Fibroblast of the conjunctiva (primary cell): ENCODE data around the gene RPA3.

Experiments used
- DNase-seq: peaks from one replicate; pipeline ENCODE4 v3.0.0-alpha.2; 2010; ENCODE audit warnings: low read depth

The RPA3 gene

GRCh38 chr7:7732621-7733281 lies 14.3 kb upstream of the RPA3 start:
- peak; percentile 6 for DNase-seq

- no peak for DNase-seq
Observed at GRCh38 chr7:7731732-7732131, 13.3 kb upstream of the RPA3 start.

- no peak for DNase-seq
Observed at GRCh38 chr7:7720750-7721621, 2.6 kb upstream of the RPA3 start.

GRCh38 chr7:7720193-7720592 lies 1.8 kb upstream of the RPA3 start:
- no peak for DNase-seq

DNA sequence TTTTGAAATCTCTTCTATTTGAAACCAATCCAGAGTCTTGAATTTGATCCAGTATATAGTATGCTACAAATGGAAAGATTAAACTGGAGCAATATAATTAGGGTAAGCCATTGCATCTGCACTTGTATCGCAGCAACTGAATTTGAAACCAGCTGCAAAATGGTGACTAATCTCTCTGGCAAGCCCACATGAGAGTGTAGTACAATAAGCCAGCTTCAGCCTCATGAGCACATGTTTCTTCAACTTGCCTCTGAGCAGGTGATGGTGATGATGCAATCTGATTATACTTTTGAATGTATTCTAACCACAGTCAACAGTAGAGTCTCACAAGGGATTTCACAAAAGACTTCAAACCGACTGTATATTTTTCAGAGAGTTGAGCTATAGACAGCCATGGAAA lies 829 bp upstream of the RPA3 start:
- DNase-seq: peak; percentile 99

- no peak for DNase-seq
Observed at GRCh38 chr7:7713730-7714129, 4.7 kb downstream of the RPA3 start.

GRCh38 chr7:7710469-7710868 lies 7.9 kb downstream of the RPA3 start:
- no peak for DNase-seq

DNA sequence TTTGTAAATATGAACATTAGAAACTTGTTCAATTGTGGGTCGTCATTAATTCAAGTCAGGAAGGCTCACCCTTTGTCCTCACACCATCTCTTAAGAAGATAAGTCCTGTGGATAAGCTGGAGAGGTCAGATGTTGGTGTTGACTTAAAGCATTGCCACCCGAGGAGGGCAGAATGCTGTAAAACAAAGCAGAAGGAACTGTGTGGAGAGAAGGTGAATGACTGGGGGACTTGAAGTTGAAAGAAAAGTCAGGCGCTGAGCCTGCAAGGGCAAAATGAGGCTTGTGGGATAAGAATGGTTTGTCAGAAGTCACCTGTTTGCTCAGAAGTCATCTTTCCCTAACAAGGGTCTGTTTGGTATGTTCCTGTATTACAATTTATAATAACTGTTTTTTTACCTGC lies 9.1 kb downstream of the RPA3 start:
- DNase-seq: no peak

DNA sequence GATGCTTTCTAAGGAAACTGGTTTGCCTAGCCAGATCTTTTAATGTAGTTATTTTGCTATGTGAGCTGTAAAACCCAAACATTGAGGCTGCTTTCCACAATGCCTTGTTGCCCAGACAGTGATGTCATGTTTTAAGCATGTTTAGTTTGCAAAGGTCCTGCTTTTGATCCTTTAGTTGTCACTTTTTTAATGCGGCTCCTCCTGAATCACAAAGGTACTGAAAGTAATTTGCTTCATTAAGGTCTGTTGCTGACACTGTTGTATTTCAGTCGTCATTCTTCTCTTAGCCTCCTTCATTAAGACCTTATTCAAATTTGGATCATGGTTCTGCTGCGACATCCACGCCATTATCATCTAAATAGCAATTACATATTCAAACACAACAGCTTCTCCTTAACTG lies 10.6 kb downstream of the RPA3 start:
- no peak for DNase-seq

DNA sequence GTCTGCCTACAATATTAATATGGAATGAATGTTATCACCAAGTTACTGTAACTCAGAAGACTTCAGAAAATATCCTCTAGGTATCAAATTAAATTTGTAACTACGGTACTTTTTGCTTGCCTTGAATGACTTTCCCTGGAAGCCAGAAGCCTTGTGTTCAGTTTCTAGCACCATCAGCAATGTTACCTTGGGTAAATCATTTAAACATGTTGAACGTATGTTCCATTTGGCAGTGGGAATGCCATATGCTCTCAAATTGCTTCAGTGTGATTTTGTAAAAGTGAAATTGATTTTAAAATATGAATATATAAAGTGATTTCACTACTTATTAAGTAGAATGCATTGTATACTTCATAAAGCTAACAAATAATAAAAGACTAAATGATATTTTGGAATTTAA lies 11.2 kb downstream of the RPA3 start:
- DNase-seq: no peak

GRCh38 chr7:7706556-7707172 lies 11.7 kb downstream of the RPA3 start:
- no peak for DNase-seq

GRCh38 chr7:7706101-7706511 lies 12.3 kb downstream of the RPA3 start:
- no peak for DNase-seq

GRCh38 chr7:7705318-7705717 lies 13.1 kb downstream of the RPA3 start:
- no peak for DNase-seq

GRCh38 chr7:7704867-7705266 lies 13.5 kb downstream of the RPA3 start:
- DNase-seq: no peak

- no peak for DNase-seq
Observed at GRCh38 chr7:7703427-7703826, 15.0 kb downstream of the RPA3 start.

- DNase-seq: peak; percentile 24
Observed at GRCh38 chr7:7702826-7703225, 15.6 kb downstream of the RPA3 start.

- no peak for DNase-seq
Observed at GRCh38 chr7:7701527-7701926, 16.9 kb downstream of the RPA3 start.

- DNase-seq: no peak
Observed at GRCh38 chr7:7699970-7700369, 18.4 kb downstream of the RPA3 start.

DNA sequence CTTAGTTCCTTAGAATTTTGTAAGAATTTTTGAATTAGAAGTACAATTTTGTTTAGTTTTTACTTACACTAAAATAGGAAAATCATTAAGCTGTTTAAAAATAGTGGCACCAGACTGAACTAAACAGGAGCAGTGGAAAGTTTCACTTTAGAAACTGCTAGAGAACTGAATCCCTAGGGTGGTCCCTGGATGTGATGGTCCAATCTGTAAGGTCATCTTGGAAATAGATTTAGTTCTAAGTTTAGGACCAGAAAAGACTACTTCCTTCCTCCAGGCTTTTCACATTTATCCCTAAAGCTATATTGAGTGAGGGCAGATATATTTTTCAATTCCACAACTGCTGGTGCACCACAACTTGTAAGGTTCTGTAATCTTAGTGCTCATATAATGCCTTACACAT lies 19.0 kb downstream of the RPA3 start:
- DNase-seq: no peak

DNA sequence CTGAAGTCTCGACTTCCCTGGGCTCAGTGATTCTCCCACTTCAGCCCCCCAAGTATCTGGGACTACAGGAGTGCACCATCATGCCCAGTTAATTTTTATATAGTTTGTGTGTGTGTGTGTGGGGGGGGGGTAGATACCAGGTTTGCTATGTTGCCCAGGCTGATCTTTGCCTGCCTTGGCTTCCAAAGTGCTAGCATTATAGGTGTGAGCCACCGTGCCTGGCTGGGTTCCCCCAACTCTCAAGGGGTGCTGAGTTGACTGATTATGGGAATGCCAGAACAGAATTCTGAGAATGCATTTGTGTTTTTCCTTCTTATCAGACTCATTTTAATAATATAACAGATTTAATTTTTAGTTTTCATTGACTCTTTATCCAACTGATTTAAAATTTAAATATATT lies 19.5 kb downstream of the RPA3 start:
- DNase-seq: no peak

DNA sequence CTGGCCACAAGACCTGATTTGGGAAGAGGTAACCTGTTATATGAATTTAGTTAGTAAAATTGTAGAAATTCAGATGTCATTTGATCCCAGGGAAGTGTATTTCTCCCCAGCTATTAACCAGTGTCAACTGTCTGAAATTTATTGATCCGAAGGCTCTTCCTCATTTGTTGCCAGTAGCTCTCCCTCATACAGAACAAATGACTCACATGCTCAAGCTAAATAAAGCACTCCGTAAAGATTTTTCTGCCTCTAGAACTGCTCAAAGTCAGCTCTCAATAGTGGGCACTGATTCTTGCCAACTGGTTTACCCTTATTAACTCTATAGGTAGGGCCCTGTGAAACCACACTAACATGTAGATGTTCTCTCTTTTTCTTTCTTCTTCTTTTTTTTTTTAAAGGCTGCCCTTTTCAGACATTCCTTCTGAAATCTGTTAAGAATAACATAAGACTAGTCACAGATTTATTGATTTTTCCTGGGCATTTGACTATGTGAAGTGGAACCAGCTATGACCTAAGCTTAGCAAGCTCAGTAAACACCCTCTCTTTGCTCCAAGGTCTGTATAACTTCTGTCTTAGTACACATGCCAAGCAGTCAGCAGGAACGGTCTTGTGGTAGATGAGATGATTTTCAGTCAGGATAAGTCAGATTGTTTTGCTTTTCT lies 21.8 kb downstream of the RPA3 start:
- peak; percentile 17 for DNase-seq

DNA sequence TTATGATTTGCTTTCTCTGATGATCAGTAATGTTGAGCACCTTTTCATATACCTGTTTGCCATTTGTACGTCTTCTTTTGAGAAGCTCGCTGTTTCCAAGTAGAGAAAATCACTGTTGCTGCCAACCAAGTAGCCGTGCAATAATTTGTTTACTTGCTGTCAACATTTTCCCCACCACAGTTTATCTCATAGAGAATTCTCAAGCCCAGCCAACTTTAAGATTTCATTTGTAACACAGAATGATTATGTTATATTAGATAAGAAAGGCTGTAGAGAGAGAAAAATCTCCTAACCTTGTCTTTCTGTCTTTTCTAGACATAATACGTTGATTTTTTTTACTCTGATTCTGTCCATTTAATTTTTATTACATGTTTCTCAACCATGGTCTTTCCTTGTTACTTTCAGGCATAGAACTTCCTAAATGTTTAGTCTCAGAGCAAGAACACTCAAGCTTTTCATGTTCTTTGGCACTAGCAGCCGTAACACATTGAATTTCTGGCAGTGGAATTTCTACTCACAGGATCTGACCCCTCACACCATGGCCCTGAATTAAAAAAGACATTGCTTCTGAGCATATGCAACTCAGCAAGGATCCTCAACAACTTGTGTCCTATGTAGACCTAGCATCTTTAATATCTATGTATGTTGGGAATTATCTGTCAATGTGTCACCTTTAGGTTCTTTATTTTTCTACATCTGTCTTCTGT lies 23.1 kb downstream of the RPA3 start:
- no peak for DNase-seq
